ENCODE measurements around the gene SUGP2. TPM values are rescaled to one million over a fixed set of nuclear protein-coding genes. Genes with fewer than 3 reads are reported as not detected.

Gene SUGP2
- total RNA-seq = 19.8 TPM

DNA sequence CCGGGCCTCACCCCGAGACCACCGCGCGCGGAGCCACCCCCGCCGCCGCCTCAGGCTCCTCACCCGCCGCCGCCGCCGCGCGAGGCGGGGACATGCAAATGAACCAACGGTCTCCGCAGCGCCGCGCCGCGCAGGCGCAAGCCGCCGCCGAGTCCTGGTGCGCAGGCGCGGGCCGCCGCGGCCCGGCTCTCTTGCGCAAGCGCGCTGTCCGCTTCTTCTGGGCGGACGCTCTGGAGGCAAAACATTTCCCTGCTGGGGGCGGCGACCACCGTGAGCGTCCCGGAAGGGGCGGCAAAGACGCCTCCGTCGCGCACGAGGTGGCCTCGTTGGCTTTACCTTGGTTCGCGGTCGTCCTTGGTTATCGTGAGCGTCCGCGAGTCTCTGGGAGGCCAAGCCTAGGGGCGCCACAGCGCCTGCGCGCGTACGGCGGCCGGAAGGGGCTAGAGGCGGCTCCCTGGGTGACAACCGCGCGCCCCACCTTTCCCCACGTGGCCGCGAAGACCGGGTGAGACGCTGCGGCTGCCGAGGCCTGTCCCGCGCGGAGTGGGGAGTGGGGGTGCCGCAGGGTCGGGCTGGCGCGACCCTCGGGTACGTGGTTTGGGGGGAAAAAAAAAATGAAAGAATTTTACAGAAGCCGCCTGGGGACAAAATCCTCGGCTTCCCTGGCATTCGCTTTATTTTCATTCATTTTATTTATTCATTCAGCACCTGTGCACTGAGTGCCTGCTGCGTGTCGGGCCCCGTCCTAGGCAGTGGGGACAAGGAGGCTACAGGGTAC lies at the start of gene SUGP2, which contains the start of gene ARMC6:
SUGP2 (minus strand) TSS at position 92 of the 778 bp plus-strand sequence. CDS start 2,446 bp downstream, outside the sequence.
ARMC6 (plus strand) TSS at position 178 of the 778 bp plus-strand sequence. CDS start 607 bp downstream, outside the sequence.
- peak within 1 kb of the TSS; percentile 85 to 97 (median 88) for H3K4me3 ChIP-seq (ENCODE audit: low read length in 3 of 3)
- H3K27ac ChIP-seq (ENCODE audit: low read depth, low read length) = peak within 1 kb of the TSS; percentile 82
- peak within 1 kb of the TSS; percentile 90 to 96 (median 92) for H3K9ac ChIP-seq (ENCODE audit: low read depth in 1 of 3, low read length in 3 of 3)
- peaks cover 10 to 15% (median 12%) of the 10 kb centered on the region in 3 donors for H3K36me3 ChIP-seq (ENCODE audit: control insufficient read depth in 3 of 3, insufficient read depth in 3 of 3, low read length in 3 of 3)
- no peaks in the 10 kb centered on the region for H3K27me3 ChIP-seq (ENCODE audit: control insufficient read depth in 3 of 3, insufficient read depth in 3 of 3, low read length in 3 of 3)
- peaks cover 22 to 36% (median 24%) of the 10 kb centered on the region in 3 donors for H3K4me1 ChIP-seq (ENCODE audit: control insufficient read depth in 3 of 3, insufficient read depth in 3 of 3, low read length in 3 of 3)
- H3K9me3 ChIP-seq (ENCODE audit: control insufficient read depth in 3 of 3, low read length in 3 of 3) = no peaks in the 10 kb centered on the region

- Histone ChIP-seq H3K9ac (ENCODE audit: low read depth in 1 of 3, low read length in 3 of 3) (peak overlapping the region in 1 of 3 donors; percentile 16), H3K4me1 (ENCODE audit: control insufficient read depth in 3 of 3, insufficient read depth in 3 of 3, low read length in 3 of 3) (peaks cover 9 to 29% (median 20%) of the 10 kb centered on the region in 3 donors), H3K27ac (ENCODE audit: low read depth, low read length) (no peak overlapping the region), H3K9me3 (ENCODE audit: control insufficient read depth in 3 of 3, low read length in 3 of 3) (no peaks in the 10 kb centered on the region), H3K27me3 (ENCODE audit: control insufficient read depth in 3 of 3, insufficient read depth in 3 of 3, low read length in 3 of 3) (no peaks in the 10 kb centered on the region), H3K36me3 (ENCODE audit: control insufficient read depth in 3 of 3, insufficient read depth in 3 of 3, low read length in 3 of 3) (peaks cover 4 to 9% (median 7%) of the 10 kb centered on the region in 3 donors), H3K4me3 (ENCODE audit: low read length in 3 of 3) (no peak overlapping the region)
Observed at GRCh38 chr19:19081642-19082151, 48.4 kb upstream of the SUGP2 start.

- H3K36me3 ChIP-seq (ENCODE audit: control insufficient read depth in 3 of 3, insufficient read depth in 3 of 3, low read length in 3 of 3) = peaks cover 4 to 10% (median 9%) of the 10 kb centered on the region in 3 donors
- no peak overlapping the region for H3K4me3 ChIP-seq (ENCODE audit: low read length in 3 of 3)
- H3K4me1 ChIP-seq (ENCODE audit: control insufficient read depth in 3 of 3, insufficient read depth in 3 of 3, low read length in 3 of 3) = peaks cover 11 to 36% (median 35%) of the 10 kb centered on the region in 3 donors
- H3K9me3 ChIP-seq (ENCODE audit: control insufficient read depth in 3 of 3, low read length in 3 of 3) = no peaks in the 10 kb centered on the region
- H3K9ac ChIP-seq (ENCODE audit: low read depth in 1 of 3, low read length in 3 of 3) = no peak overlapping the region
- no peak overlapping the region for H3K27ac ChIP-seq (ENCODE audit: low read depth, low read length)
- no peaks in the 10 kb centered on the region for H3K27me3 ChIP-seq (ENCODE audit: control insufficient read depth in 3 of 3, insufficient read depth in 3 of 3, low read length in 3 of 3)
Observed at GRCh38 chr19:19079571-19079970, 46.3 kb upstream of the SUGP2 start.

- no peak overlapping the region for H3K27ac ChIP-seq (ENCODE audit: low read depth, low read length)
Observed at GRCh38 chr19:19078801-19079200, 45.5 kb upstream of the SUGP2 start.

DNA sequence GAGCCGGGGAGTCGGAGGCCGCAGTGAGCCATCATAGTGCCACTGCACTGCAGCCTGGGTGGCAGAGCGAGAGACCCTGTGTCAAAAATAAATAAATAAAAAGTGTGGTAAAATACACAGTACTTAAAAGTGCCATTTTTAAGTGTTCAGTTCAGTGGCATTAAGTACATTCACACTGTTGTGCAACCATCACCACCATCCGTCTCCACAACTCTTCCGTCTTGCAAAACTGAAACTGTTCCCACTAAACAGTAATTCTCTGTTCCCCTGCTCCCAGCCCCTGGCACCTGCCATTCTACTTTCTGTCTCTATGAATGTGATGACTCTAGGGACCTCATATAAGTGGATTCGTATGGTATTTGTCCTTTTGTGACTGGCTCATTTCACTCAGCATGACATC lies 43.8 kb upstream of the SUGP2 start:
- no peak overlapping the region for H3K27ac ChIP-seq (ENCODE audit: low read depth, low read length)
- H3K27me3 ChIP-seq (ENCODE audit: control insufficient read depth in 3 of 3, insufficient read depth in 3 of 3, low read length in 3 of 3) = no peaks in the 10 kb centered on the region
- H3K9ac ChIP-seq (ENCODE audit: low read depth in 1 of 3, low read length in 3 of 3) = no peak overlapping the region
- peaks cover 4 to 9% (median 8%) of the 10 kb centered on the region in 3 donors for H3K36me3 ChIP-seq (ENCODE audit: control insufficient read depth in 3 of 3, insufficient read depth in 3 of 3, low read length in 3 of 3)
- H3K9me3 ChIP-seq (ENCODE audit: control insufficient read depth in 3 of 3, low read length in 3 of 3) = no peaks in the 10 kb centered on the region
- H3K4me3 ChIP-seq (ENCODE audit: low read length in 3 of 3) = no peak overlapping the region
- H3K4me1 ChIP-seq (ENCODE audit: control insufficient read depth in 3 of 3, insufficient read depth in 3 of 3, low read length in 3 of 3) = peaks cover 15 to 38% (median 32%) of the 10 kb centered on the region in 3 donors

More at GRCh38 chr19:19078801-19079200, 45.5 kb upstream of the SUGP2 start:
- peaks cover 18 to 43% (median 40%) of the 10 kb centered on the region in 3 donors for H3K4me1 ChIP-seq (ENCODE audit: control insufficient read depth in 3 of 3, insufficient read depth in 3 of 3, low read length in 3 of 3)
- peaks cover 4 to 10% (median 9%) of the 10 kb centered on the region in 3 donors for H3K36me3 ChIP-seq (ENCODE audit: control insufficient read depth in 3 of 3, insufficient read depth in 3 of 3, low read length in 3 of 3)
- no peak overlapping the region for H3K9ac ChIP-seq (ENCODE audit: low read depth in 1 of 3, low read length in 3 of 3)
- H3K27me3 ChIP-seq (ENCODE audit: control insufficient read depth in 3 of 3, insufficient read depth in 3 of 3, low read length in 3 of 3) = no peaks in the 10 kb centered on the region
- no peak overlapping the region for H3K4me3 ChIP-seq (ENCODE audit: low read length in 3 of 3)
- no peaks in the 10 kb centered on the region for H3K9me3 ChIP-seq (ENCODE audit: control insufficient read depth in 3 of 3, low read length in 3 of 3)

- H3K9me3 ChIP-seq (ENCODE audit: control insufficient read depth in 3 of 3, low read length in 3 of 3) = no peaks in the 10 kb centered on the region
- H3K4me1 ChIP-seq (ENCODE audit: control insufficient read depth in 3 of 3, insufficient read depth in 3 of 3, low read length in 3 of 3) = peaks cover 13 to 32% (median 26%) of the 10 kb centered on the region in 3 donors
- no peaks in the 10 kb centered on the region for H3K27me3 ChIP-seq (ENCODE audit: control insufficient read depth in 3 of 3, insufficient read depth in 3 of 3, low read length in 3 of 3)
- H3K36me3 ChIP-seq (ENCODE audit: control insufficient read depth in 3 of 3, insufficient read depth in 3 of 3, low read length in 3 of 3) = peaks cover 4 to 9% (median 8%) of the 10 kb centered on the region in 3 donors
- H3K27ac ChIP-seq (ENCODE audit: low read depth, low read length) = no peak overlapping the region
- no peak overlapping the region for H3K4me3 ChIP-seq (ENCODE audit: low read length in 3 of 3)
- no peak overlapping the region for H3K9ac ChIP-seq (ENCODE audit: low read depth in 1 of 3, low read length in 3 of 3)
Observed at GRCh38 chr19:19076476-19076875, 43.2 kb upstream of the SUGP2 start.

- H3K9ac ChIP-seq (ENCODE audit: low read depth in 1 of 3, low read length in 3 of 3) = no peak overlapping the region
- peaks cover 10 to 30% (median 26%) of the 10 kb centered on the region in 3 donors for H3K4me1 ChIP-seq (ENCODE audit: control insufficient read depth in 3 of 3, insufficient read depth in 3 of 3, low read length in 3 of 3)
- H3K27ac ChIP-seq (ENCODE audit: low read depth, low read length) = no peak overlapping the region
- H3K27me3 ChIP-seq (ENCODE audit: control insufficient read depth in 3 of 3, insufficient read depth in 3 of 3, low read length in 3 of 3) = no peaks in the 10 kb centered on the region
- H3K9me3 ChIP-seq (ENCODE audit: control insufficient read depth in 3 of 3, low read length in 3 of 3) = no peaks in the 10 kb centered on the region
- H3K4me3 ChIP-seq (ENCODE audit: low read length in 3 of 3) = no peak overlapping the region
- peaks cover 4 to 13% (median 12%) of the 10 kb centered on the region in 3 donors for H3K36me3 ChIP-seq (ENCODE audit: control insufficient read depth in 3 of 3, insufficient read depth in 3 of 3, low read length in 3 of 3)
Observed at GRCh38 chr19:19075126-19075525, 41.8 kb upstream of the SUGP2 start.

- H3K27ac ChIP-seq (ENCODE audit: low read depth, low read length) = no peak overlapping the region
- H3K4me3 ChIP-seq (ENCODE audit: low read length in 3 of 3) = peak overlapping the region in 2 of 3 donors; percentile 6 to 12
- H3K27me3 ChIP-seq (ENCODE audit: control insufficient read depth in 3 of 3, insufficient read depth in 3 of 3, low read length in 3 of 3) = no peaks in the 10 kb centered on the region
Observed at GRCh38 chr19:19074196-19074882, 41.0 kb upstream of the SUGP2 start.

DNA sequence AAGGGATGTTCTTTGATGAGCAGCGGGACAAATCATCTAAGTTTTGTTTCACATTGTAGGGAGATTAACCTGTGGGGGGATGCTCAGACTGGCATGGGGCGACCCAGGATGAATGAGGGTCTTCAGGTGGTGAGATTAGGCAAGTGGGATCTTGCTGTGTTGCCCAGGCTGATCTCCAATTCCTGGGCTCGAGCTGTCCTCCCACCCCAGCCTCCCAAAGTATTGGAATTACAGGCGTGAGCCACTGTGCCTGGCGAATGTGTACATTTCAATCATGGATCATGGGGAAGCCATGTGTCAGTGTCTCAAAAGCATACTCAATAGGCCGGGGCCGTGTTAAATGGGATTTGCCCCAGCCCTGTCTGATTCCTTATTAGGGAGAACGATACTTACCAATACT lies 38.6 kb upstream of the SUGP2 start:
- H3K27me3 ChIP-seq (ENCODE audit: control insufficient read depth in 3 of 3, insufficient read depth in 3 of 3, low read length in 3 of 3) = no peaks in the 10 kb centered on the region
- H3K9me3 ChIP-seq (ENCODE audit: control insufficient read depth in 3 of 3, low read length in 3 of 3) = no peaks in the 10 kb centered on the region
- peaks cover 0 to 10% (median 2%) of the 10 kb centered on the region in 3 donors for H3K36me3 ChIP-seq (ENCODE audit: control insufficient read depth in 3 of 3, insufficient read depth in 3 of 3, low read length in 3 of 3)
- no peak overlapping the region for H3K4me3 ChIP-seq (ENCODE audit: low read length in 3 of 3)
- H3K9ac ChIP-seq (ENCODE audit: low read depth in 1 of 3, low read length in 3 of 3) = no peak overlapping the region
- H3K4me1 ChIP-seq (ENCODE audit: control insufficient read depth in 3 of 3, insufficient read depth in 3 of 3, low read length in 3 of 3) = peaks cover 26 to 46% (median 46%) of the 10 kb centered on the region in 3 donors
- H3K27ac ChIP-seq (ENCODE audit: low read depth, low read length) = no peak overlapping the region

More at GRCh38 chr19:19074196-19074882, 41.0 kb upstream of the SUGP2 start:
- H3K36me3 ChIP-seq (ENCODE audit: control insufficient read depth in 3 of 3, insufficient read depth in 3 of 3, low read length in 3 of 3) = peaks cover 4 to 13% (median 12%) of the 10 kb centered on the region in 3 donors
- peaks cover 11 to 34% (median 29%) of the 10 kb centered on the region in 3 donors for H3K4me1 ChIP-seq (ENCODE audit: control insufficient read depth in 3 of 3, insufficient read depth in 3 of 3, low read length in 3 of 3)
- H3K9ac ChIP-seq (ENCODE audit: low read depth in 1 of 3, low read length in 3 of 3) = peak overlapping the region in 2 of 3 donors; percentile 28 to 60
- no peaks in the 10 kb centered on the region for H3K9me3 ChIP-seq (ENCODE audit: control insufficient read depth in 3 of 3, low read length in 3 of 3)

All from skeletal muscle tissue (tissue), 4 donors.